Psoas muscle (tissue), 8 donors: ENCODE results near the gene PEX12. TPM values are rescaled to one million over a fixed set of nuclear protein-coding genes. Genes with fewer than 3 reads are reported as not detected.
"Not testable (repeated sequence)": the region's sequence is repeated elsewhere in the genome, so short reads cannot be mapped to it uniquely, and the experiment has no call there.

Experiments
- ATAC-seq, 4 donors: fragments of 200-7000 bp; cut with Tn5 transposase; one replicate each; pipeline ENCODE4 v1.9.1; 2020; ENCODE audit warnings: moderate library complexity in 3 of 4, mild to moderate bottlenecking in 2 of 4
- DNase-seq, 2 donors: peaks; one replicate each; pipeline ENCODE4 v3.0.0-alpha.2; 2020
- H3K27ac ChIP-seq: fragments of 200-600 bp; one replicate; pipeline ENCODE4 v1.8.0; 2022
- H3K27me3 ChIP-seq, 3 donors: fragments of 200-600 bp in 1 of 3; one replicate each; pipeline versions ENCODE4 v1.6.1 to v1.8.0; 2013 to 2022; ENCODE audit warnings: low read length in 2 of 3, mild to moderate bottlenecking in 2 of 3, moderate library complexity in 1 of 3; ENCODE audit not compliant: insufficient read depth in 3 of 3
- H3K36me3 ChIP-seq, 2 donors: fragments of 200-600 bp in 1 of 2; one replicate each; pipeline versions ENCODE4 v1.6.1 to v1.8.0; 2013 to 2022; ENCODE audit warnings: low read depth in 1 of 2, mild to moderate bottlenecking in 1 of 2, moderate library complexity in 1 of 2; ENCODE audit not compliant: insufficient read depth in 1 of 2
- H3K4me1 ChIP-seq: fragments of 200-600 bp; one replicate; pipeline ENCODE4 v1.8.0; 2022
- H3K4me3 ChIP-seq: fragments of 200-600 bp; one replicate; pipeline ENCODE4 v1.8.0; 2022; ENCODE audit warnings: mild to moderate bottlenecking
- H3K9me3 ChIP-seq: fragments of 200-600 bp; one replicate; pipeline ENCODE4 v1.8.0; 2022
- whole genome bisulfite sequencing, 3 donors: extraction: QIAGEN DNeasy Blood & Tissue Kit; methylation state at CpG; one replicate each; pipeline versions ENCODE4 v1.1.6 to v1.1.7; 2013; 5-methylcytosine and 5-hydroxymethylcytosine counted together
- intact Hi-C, 2 donors: fragments of 100-400 bp; cut with DNase I; formaldehyde crosslinking; loops; one replicate each; pipeline versions ENCODE4 v1.11.0 to v1.14.2; 2022
- polyA plus RNA-seq, 3 donors: library from polyadenylated mRNA; stranded (reverse); fragments of 200-250 nt; gene quantifications; one replicate each; pipeline ENCODE4 v1.2.3, GENCODE V29; 2013
- total RNA-seq, 4 donors: library from RNA; stranded (reverse); fragmentation: NEBNext Ultra II Directional in 2 of 4; extraction: Animal tissue kit (Norgen Biotek cat#: 25700) in 2 of 4; gene quantifications; one replicate each; pipeline versions ENCODE4 v1.2.1 to v1.2.4, GENCODE V29; 2021 to 2023
- TF ChIP-seq, protein P1 (sequence below): fragments of 200-600 bp; IDR thresholded peaks from one replicate; pipeline ENCODE4 v1.8.0; 2022; ENCODE audit warnings: antibody characterized with exemption
- donor health status: healthy with polysubstance abuse.
- donor health status: DM: no; HTN: no; CAD: no; lungs with moderate emphysema.
- donor health status: Bipolar disorder and iron deficiency.
- donor health status: healthy.
- donor health status: DM: yes; HTN: yes; CAD: no.
- donor health status: DM: no; HTN: no; CAD: no.
- donor health status: DM: no; HTN: no; CAD: no.
- donor health status: DM: yes; HTN: yes; CAD: no.

Gene PEX12
- total and polyA plus RNA-seq, 7 donors, result 3.1 to 11.7 (median 5.5) TPM

DNA sequence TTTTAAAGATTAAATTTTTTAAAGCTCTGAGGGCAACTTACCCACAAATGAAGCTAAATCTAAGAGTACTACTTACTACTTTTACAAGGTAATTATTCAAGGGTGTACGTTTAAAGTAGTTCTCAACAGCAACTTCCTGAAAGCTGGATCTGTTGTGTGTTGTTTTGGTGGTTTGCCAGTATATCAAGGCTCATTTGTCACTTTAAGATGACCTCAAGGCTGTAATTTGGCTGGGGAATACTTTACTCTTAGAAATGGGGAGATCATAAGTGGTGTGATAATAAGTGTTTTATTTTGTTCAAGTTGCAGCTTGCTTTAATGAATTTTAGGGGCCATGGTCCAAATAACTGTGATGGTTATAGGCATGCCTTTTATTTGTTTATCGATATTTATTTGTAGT is 39.1 kb upstream of the PEX12 start:
- DNase-seq (no peak), ATAC-seq (peak in 3 of 4 donors; percentile 45 to 48 (median 45))
- H3K9me3 ChIP-seq, result no peaks in the 10 kb centered on the region
- peaks cover 63% of the 10 kb centered on the region for H3K4me1 ChIP-seq
- peak overlapping the region; percentile 17 for H3K4me3 ChIP-seq
- peak overlapping the region; percentile 81 for H3K27ac ChIP-seq
- 29 to 43% (median 33%) methylated on average over 2 of the region's 2 CpGs for WGBS, 3 donors
- H3K36me3 ChIP-seq, result peaks cover 0 to 3% of the 10 kb centered on the region in 2 donors
- TF ChIP-seq, protein P1, sequence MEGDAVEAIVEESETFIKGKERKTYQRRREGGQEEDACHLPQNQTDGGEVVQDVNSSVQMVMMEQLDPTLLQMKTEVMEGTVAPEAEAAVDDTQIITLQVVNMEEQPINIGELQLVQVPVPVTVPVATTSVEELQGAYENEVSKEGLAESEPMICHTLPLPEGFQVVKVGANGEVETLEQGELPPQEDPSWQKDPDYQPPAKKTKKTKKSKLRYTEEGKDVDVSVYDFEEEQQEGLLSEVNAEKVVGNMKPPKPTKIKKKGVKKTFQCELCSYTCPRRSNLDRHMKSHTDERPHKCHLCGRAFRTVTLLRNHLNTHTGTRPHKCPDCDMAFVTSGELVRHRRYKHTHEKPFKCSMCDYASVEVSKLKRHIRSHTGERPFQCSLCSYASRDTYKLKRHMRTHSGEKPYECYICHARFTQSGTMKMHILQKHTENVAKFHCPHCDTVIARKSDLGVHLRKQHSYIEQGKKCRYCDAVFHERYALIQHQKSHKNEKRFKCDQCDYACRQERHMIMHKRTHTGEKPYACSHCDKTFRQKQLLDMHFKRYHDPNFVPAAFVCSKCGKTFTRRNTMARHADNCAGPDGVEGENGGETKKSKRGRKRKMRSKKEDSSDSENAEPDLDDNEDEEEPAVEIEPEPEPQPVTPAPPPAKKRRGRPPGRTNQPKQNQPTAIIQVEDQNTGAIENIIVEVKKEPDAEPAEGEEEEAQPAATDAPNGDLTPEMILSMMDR, result no peak
- no peaks in the 10 kb centered on the region for H3K27me3 ChIP-seq
- intact Hi-C loops, result loop anchor here in 1 of 2 donors (2.0 to 5.0 kb wide), 2 partner anchors 40 to 123 kb away; no protein-coding TSS in a partner anchor

DNA sequence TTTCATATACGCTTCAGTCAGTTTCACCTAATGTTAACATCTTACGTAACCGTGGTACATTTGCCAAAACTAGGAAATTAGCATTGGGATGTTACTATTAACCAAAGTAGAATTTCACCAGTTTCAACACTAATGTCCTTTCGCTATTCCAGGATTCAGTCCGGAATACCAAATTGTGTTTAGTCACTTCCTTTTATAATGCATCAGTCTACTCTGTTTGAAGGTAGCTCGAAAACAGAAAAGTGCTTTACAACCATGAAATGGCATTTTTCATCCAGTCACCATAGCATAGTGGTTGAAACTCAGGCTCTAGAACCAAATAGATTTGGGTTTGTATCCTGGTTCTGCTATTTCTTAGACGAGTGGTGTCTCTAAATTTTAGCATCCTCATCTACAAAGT is 38.2 kb upstream of the PEX12 start:
- 74 to 86% (median 75%) methylated on average over 7 of the region's 7 CpGs for WGBS, 3 donors
- intact Hi-C loops, result loop anchor here in 1 of 2 donors (2.0 to 5.0 kb wide), 2 partner anchors 41 to 124 kb away; no protein-coding TSS in a partner anchor
- H3K4me3 ChIP-seq, result peak overlapping the region; percentile 5
- TF ChIP-seq, protein P1, result no peak
- peaks cover 56% of the 10 kb centered on the region for H3K4me1 ChIP-seq
- H3K27ac ChIP-seq, result peak overlapping the region; percentile 81
- ATAC-seq (peak in 2 of 4 donors; percentile 3 to 7), DNase-seq (no peak)
- H3K27me3 ChIP-seq, result no peaks in the 10 kb centered on the region
- H3K36me3 ChIP-seq, result peaks cover 0 to 12% of the 10 kb centered on the region in 2 donors
- H3K9me3 ChIP-seq, result no peaks in the 10 kb centered on the region

GRCh38 chr17:35614810-35615209 is 36.4 kb upstream of the PEX12 start:
- Histone ChIP-seq H3K27ac (peak overlapping the region; percentile 81), H3K36me3 (peaks cover 0 to 30% of the 10 kb centered on the region in 2 donors), H3K27me3 (no peaks in the 10 kb centered on the region), H3K4me3 (no peak overlapping the region), H3K9me3 (no peaks in the 10 kb centered on the region), H3K4me1 (peaks cover 44% of the 10 kb centered on the region)
- DNase-seq, result no peak
- WGBS, 3 donors, result 26 to 36% (median 34%) methylated on average over 3 of the region's 3 CpGs
- intact Hi-C loops, result loop anchor here in 1 of 2 donors (5.0 kb wide), 1 partner anchor 42 kb away; no protein-coding TSS in a partner anchor
- TF ChIP-seq, protein P1, result no peak
- peak in 3 of 4 donors; percentile 54 to 59 (median 55) for ATAC-seq

- Histone ChIP-seq H3K4me1 (peaks cover 33% of the 10 kb centered on the region), H3K27me3 (no peaks in the 10 kb centered on the region), H3K4me3 (no peak overlapping the region), H3K36me3 (peaks cover 0 to 47% of the 10 kb centered on the region in 2 donors), H3K27ac (no peak overlapping the region), H3K9me3 (no peaks in the 10 kb centered on the region)
- DNase-seq (peak in 1 of 2 donors; percentile 27), ATAC-seq (peak in 2 of 4 donors; percentile 45 to 49)
- intact Hi-C loops, result loop anchor here (1.0 to 2.0 kb wide), 2 partner anchors 134 to 136 kb away; no protein-coding TSS in a partner anchor
- 65 to 94% (median 81%) methylated on average over 2 of the region's 2 CpGs for WGBS, 3 donors
- TF ChIP-seq, protein P1, result peak; percentile 69
These were observed 34.7 kb upstream of the PEX12 start for GRCh38 chr17:35612924-35613521.

- DNase-seq, ATAC-seq, H3K27me3 ChIP-seq, H3K27ac ChIP-seq, H3K4me3 ChIP-seq, intact Hi-C loops, H3K9me3 ChIP-seq: not testable (repeated sequence)
- H3K36me3 ChIP-seq, result peaks cover 2 to 70% of the 10 kb centered on the region in 2 donors
- peaks cover 15% of the 10 kb centered on the region for H3K4me1 ChIP-seq
- WGBS, 3 donors, result 57 to 61% (median 58%) methylated on average over 12 of the region's 12 CpGs
These were observed 32.4 kb upstream of the PEX12 start for GRCh38 chr17:35610746-35611145.
